K562 (cell line): ENCODE results near the gene CCDC7. TPM values are rescaled to one million over a fixed set of nuclear protein-coding genes. Genes with fewer than 3 reads are reported as not detected.

Experiments used
- ATAC-seq: fragments of 200-7000 bp; cut with Tn5 transposase; 3 replicates; pipeline ENCODE4 v1.9.1; 2020; ENCODE audit warnings: moderate library complexity
- BruUV-seq: library from RNA; stranded (reverse); fragments of 400-500 nt; replicated peaks from 2 replicates; lab custom pipeline; 2021; lab: Mats Ljungman, UMichigan
- CTCF ChIA-PET: fragments of 300-600 bp; formaldehyde crosslinking; extraction: SDS; loops from one replicate; lab custom pipeline; 2021; ENCODE audit warnings: low intra/inter-chr PET ratio; lab: Yijun Ruan, JAX
- POLR2A ChIA-PET: fragments of 300-600, 350-650 bp; sonication (Branson Sonifier 250); formaldehyde crosslinking; extraction: SDS; loops from one replicate; lab custom pipeline; 2021; ENCODE audit warnings: antibody characterized with exemption, inconsistent platforms; lab: Yijun Ruan, JAX
- DNase-seq, 4 experiments: peaks; one replicate each; pipeline versions ENCODE4 v3.0.0 to v3.0.0-alpha.2; 2011 to 2018; ENCODE audit warnings: low spot score in 3 of 4, mixed read lengths in 3 of 4; ENCODE audit errors: extremely low read depth in 1 of 4
- FAIRE-seq: peaks from 2 replicates; lab custom pipeline; 2011; peaks lifted over from hg19 to GRCh38; lab: Jason Lieb, UNC
- H2AFZ ChIP-seq: 2 replicates; pipeline ENCODE4 v1.6.0; 2011; ENCODE audit warnings: low read depth, low read length, control low read depth, inconsistent platforms
- H3K27ac ChIP-seq: fragments of 200-600 bp; 3 replicates; pipeline ENCODE4 v1.8.0; 2011; ENCODE audit warnings: low read depth, mild to moderate bottlenecking, control low read depth, inconsistent platforms, low read length, moderate library complexity, mixed read lengths; ENCODE audit errors: extremely low read depth
- H3K27me3 ChIP-seq, 2 experiments: fragments of 300-600 bp in 1 of 2; 2 replicates in 1 of 2; 3 replicates in 1 of 2; pipeline versions ENCODE4 v1.6.0 to v1.8.0; 2011; ENCODE audit warnings: inconsistent platforms in 2 of 2, low read length in 2 of 2, mild to moderate bottlenecking in 1 of 2, mixed read lengths in 1 of 2, moderate library complexity in 1 of 2; ENCODE audit not compliant: control insufficient read depth in 2 of 2, insufficient read depth in 2 of 2
- H3K36me3 ChIP-seq: fragments of 300-600 bp; 3 replicates; pipeline ENCODE4 v1.8.0; 2011; ENCODE audit warnings: mild to moderate bottlenecking, low read length, inconsistent platforms; ENCODE audit not compliant: control insufficient read depth, insufficient read depth
- H3K4me1 ChIP-seq, 2 experiments: fragments of 200-600 bp in 1 of 2; replicated peaks in 1 of 2; 2 replicates in 1 of 2; 3 replicates in 1 of 2; pipeline versions ENCODE4 v1.5.1 to v1.8.0; 2011; ENCODE audit warnings: inconsistent platforms in 2 of 2, low read length in 2 of 2, mild to moderate bottlenecking in 1 of 2, mixed read lengths in 1 of 2, moderate library complexity in 1 of 2; ENCODE audit not compliant: control insufficient read depth in 2 of 2, insufficient read depth in 2 of 2
- H3K4me2 ChIP-seq: 2 replicates; pipeline ENCODE4 v1.6.1; 2011; ENCODE audit warnings: low read length, control low read depth, inconsistent platforms, mixed read lengths; ENCODE audit not compliant: insufficient read depth
- H3K4me3 ChIP-seq: fragments of 200-600 bp; sonication (generic), shearing (Covaris generic); 2 replicates; pipeline ENCODE4 v1.5.1; 2016; ENCODE audit warnings: control low read depth, inconsistent platforms
- H3K79me2 ChIP-seq: fragments of 200-600 bp; 3 replicates; pipeline ENCODE4 v1.8.0; 2011; ENCODE audit warnings: low read length, inconsistent platforms; ENCODE audit not compliant: control insufficient read depth, insufficient read depth
- H3K9ac ChIP-seq, 2 experiments: 2 replicates each; pipeline versions ENCODE4 v1.6.0 to v1.6.1; 2011; ENCODE audit warnings: low read depth in 2 of 2, low read length in 2 of 2, control low read depth in 1 of 2, inconsistent platforms in 1 of 2, mild to moderate bottlenecking in 1 of 2, mixed read lengths in 1 of 2; ENCODE audit not compliant: insufficient read depth in 1 of 2
- H3K9me1 ChIP-seq: one replicate; pipeline ENCODE4 v1.6.0; 2011; ENCODE audit warnings: inconsistent platforms, mild to moderate bottlenecking, low read length, moderate library complexity; ENCODE audit not compliant: control insufficient read depth, insufficient read depth
- H3K9me3 ChIP-seq: replicated peaks from 2 replicates; pipeline ENCODE4 v1.5.1; 2011; ENCODE audit warnings: low read depth, low read length, inconsistent platforms; ENCODE audit not compliant: control insufficient read depth, insufficient read depth
- H4K20me1 ChIP-seq: replicated peaks from 2 replicates; pipeline ENCODE4 v1.6.1; 2011; ENCODE audit warnings: low read length, inconsistent platforms, mixed read lengths; ENCODE audit not compliant: control insufficient read depth, insufficient read depth
- BRD4 ChIP-seq: fragments of 200-600 bp; sonication (generic); IDR thresholded peaks from 2 replicates; pipeline ENCODE4 v1.6.1; 2017; ENCODE audit warnings: inconsistent platforms
- GTF2F1 ChIP-seq: IDR thresholded peaks from 2 replicates; pipeline ENCODE4 v1.6.1; 2011; ENCODE audit warnings: low read depth, low read length, improper control_type of control experiment
- HDAC6 ChIP-seq: IDR thresholded peaks from 2 replicates; pipeline ENCODE4 v1.6.1; 2012; ENCODE audit warnings: low read depth, mild to moderate bottlenecking, control low read depth, inconsistent platforms, low read length, moderate library complexity
- NFE2 ChIP-seq: IDR thresholded peaks from 2 replicates; pipeline ENCODE4 v1.6.1; 2014; ENCODE audit warnings: antibody characterized with exemption, low read depth
- TAF7 ChIP-seq: fragments of 450-650 bp; IDR thresholded peaks from 2 replicates; pipeline ENCODE4 v1.6.1; 2016; ENCODE audit warnings: missing genetic modification characterization, missing compliant biosample characterization
- TCFL5 ChIP-seq: fragments of 250-450 bp; sonication (Bioruptor Pico); conservative IDR thresholded peaks from 2 replicates; pipeline ENCODE4 v1.6.1; 2021; ENCODE audit warnings: mild to moderate bottlenecking, moderate library complexity, matching md5 sums
- ZNF561 ChIP-seq: fragments of 450-650 bp; formaldehyde crosslinking; conservative IDR thresholded peaks from 2 replicates; pipeline ENCODE4 v1.4.0; 2020; ENCODE audit warnings: mild to moderate bottlenecking, moderate library complexity
- ZNF76 ChIP-seq: fragments of 250-450 bp; sonication (Bioruptor Pico); IDR thresholded peaks from 2 replicates; pipeline ENCODE4 v1.4.0; 2020; ENCODE audit warnings: mild to moderate bottlenecking, moderate library complexity, borderline replicate concordance
- WGBS: fragments of 100-300 bp; shearing (Covaris generic); methylation state at CpG from one replicate; pipeline ENCODE4 v1.1.6; 2016; ENCODE audit warnings: low coverage, mixed read lengths; ENCODE audit not compliant: insufficient coverage; ENCODE audit errors: missing lambda C conversion rate; 5-methylcytosine and 5-hydroxymethylcytosine counted together
- in situ Hi-C: fragments of 300-500 bp; cut with MboI; formaldehyde crosslinking; loops from 4 replicates; pipeline ENCODE4 v1.15.0; 2018; ENCODE audit warnings: inconsistent platforms, mixed read lengths
- intact Hi-C: fragments of 100-400 bp; cut with micrococcal nuclease; formaldehyde crosslinking; loops from 2 replicates; pipeline ENCODE4 v1.14.2; 2022
- polyA plus RNA-seq, 8 experiments: library from polyadenylated mRNA; depleted of rRNA in 4 of 8; stranded (reverse) in 5 of 8; unstranded in 3 of 8; fragments of >200 nt; fragmentation: Nextera tagmentation in 2 of 8; fragmentation: Illumina TruSeq in 1 of 8; extraction: Ambion mirVana in 2 of 8; extraction: Trizol in 1 of 8; gene quantifications; 2 replicates each; pipeline versions ENCODE4 v1.2.1 to v1.2.3, GENCODE V29; 2011 to 2014; ENCODE audit warnings: inconsistent platforms in 1 of 8, missing spikeins in 1 of 8
- total RNA-seq, 7 experiments: library from RNA; depleted of rRNA in 6 of 7; stranded (reverse); fragments of >200 nt in 6 of 7; fragmentation: Illumina TruSeq in 2 of 7; extraction: Trizol in 2 of 7; gene quantifications; 2 replicates each; pipeline versions ENCODE4 v1.2.1 to v1.2.3, GENCODE V29; 2011 to 2021; ENCODE audit warnings: low replicate concordance in 1 of 7
- TF ChIP-seq, protein P1 (sequence below): sonication (generic); formaldehyde crosslinking; IDR thresholded peaks from 2 replicates; pipeline ENCODE4 v1.8.0; 2022; ENCODE audit warnings: missing genetic modification reagents, mild to moderate bottlenecking, borderline replicate concordance
- TF ChIP-seq, protein P2 (sequence below): IDR thresholded peaks from 2 replicates; pipeline ENCODE4 v1.6.1; 2016; ENCODE audit warnings: missing genetic modification characterization, missing compliant biosample characterization
- TF ChIP-seq, protein P3 (sequence below): fragments of 450-650 bp; formaldehyde crosslinking; IDR thresholded peaks from 2 replicates; pipeline ENCODE4 v1.4.0; 2022; ENCODE audit warnings: missing genetic modification characterization
- TF ChIP-seq, protein P4 (sequence below): IDR thresholded peaks from 2 replicates; pipeline ENCODE4 v1.6.1; 2011; ENCODE audit warnings: borderline replicate concordance, low read depth, mild to moderate bottlenecking, moderate library complexity, low read length; ENCODE audit not compliant: insufficient read depth, poor library complexity, severe bottlenecking

Gene CCDC7
- total and polyA plus RNA-seq, 9 of the 15 experiments (the other 6 are each of a cell fraction or from before 2014, with no cell fraction given): 1.5 to 6.6 (median 2.7) TPM

DNA sequence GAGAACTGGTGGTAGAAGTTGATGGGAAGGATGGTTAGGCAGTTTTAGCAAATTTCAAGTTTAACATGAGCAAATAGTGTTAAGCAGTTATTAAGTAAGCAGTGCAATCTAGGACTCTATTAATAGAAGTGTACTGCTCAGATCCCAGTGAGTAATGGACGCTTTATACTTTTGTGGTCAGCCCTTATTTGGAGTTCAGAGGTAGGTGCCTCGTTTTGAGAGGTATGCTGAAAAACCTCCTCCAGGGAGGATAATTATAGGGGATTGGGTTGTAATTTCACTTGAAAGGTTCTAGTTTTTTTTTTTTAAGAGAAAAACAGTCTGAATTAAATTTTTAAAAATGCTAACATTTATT, 33.5 kb upstream of the CCDC7 start (continued):
- TF ChIP-seq, protein P1, sequence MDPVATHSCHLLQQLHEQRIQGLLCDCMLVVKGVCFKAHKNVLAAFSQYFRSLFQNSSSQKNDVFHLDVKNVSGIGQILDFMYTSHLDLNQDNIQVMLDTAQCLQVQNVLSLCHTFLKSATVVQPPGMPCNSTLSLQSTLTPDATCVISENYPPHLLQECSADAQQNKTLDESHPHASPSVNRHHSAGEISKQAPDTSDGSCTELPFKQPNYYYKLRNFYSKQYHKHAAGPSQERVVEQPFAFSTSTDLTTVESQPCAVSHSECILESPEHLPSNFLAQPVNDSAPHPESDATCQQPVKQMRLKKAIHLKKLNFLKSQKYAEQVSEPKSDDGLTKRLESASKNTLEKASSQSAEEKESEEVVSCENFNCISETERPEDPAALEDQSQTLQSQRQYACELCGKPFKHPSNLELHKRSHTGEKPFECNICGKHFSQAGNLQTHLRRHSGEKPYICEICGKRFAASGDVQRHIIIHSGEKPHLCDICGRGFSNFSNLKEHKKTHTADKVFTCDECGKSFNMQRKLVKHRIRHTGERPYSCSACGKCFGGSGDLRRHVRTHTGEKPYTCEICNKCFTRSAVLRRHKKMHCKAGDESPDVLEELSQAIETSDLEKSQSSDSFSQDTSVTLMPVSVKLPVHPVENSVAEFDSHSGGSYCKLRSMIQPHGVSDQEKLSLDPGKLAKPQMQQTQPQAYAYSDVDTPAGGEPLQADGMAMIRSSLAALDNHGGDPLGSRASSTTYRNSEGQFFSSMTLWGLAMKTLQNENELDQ: no peak
- TF ChIP-seq HDAC6: no peak
- no peak for TF ChIP-seq ZNF76 (CRISPR knock-in tag)
- TF ChIP-seq, protein P2, sequence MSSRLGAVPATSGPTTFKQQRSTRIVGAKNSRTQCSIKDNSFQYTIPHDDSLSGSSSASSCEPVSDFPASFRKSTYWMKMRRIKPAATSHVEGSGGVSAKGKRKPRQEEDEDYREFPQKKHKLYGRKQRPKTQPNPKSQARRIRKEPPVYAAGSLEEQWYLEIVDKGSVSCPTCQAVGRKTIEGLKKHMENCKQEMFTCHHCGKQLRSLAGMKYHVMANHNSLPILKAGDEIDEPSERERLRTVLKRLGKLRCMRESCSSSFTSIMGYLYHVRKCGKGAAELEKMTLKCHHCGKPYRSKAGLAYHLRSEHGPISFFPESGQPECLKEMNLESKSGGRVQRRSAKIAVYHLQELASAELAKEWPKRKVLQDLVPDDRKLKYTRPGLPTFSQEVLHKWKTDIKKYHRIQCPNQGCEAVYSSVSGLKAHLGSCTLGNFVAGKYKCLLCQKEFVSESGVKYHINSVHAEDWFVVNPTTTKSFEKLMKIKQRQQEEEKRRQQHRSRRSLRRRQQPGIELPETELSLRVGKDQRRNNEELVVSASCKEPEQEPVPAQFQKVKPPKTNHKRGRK (tag): no peak
- TF ChIP-seq BRD4: no peak
- no peak for TF ChIP-seq TAF7 (tag)
- TF ChIP-seq GTF2F1: no peak
- TF ChIP-seq NFE2: no peak

DNA sequence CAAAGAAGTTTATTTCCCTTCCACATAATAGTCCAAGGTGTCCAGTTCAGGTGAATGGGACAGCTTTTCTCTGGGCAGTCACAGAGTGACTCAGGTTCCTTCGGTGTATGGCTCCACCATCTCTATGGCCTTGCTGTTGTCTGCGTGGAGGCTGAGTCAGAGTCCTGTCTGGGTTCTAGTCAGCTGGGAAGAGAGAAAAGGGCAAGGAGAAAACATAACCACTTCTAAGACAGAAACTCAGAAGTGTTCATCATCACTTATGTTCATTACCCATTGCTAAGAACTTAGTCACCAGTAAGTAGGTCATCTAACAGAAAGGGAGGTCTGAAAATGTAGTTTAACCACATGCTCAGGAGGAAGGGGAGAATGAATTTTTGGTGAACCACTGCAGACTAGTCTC, 32.4 kb upstream of the CCDC7 start:
- Histone ChIP-seq H2AFZ (peak overlapping the region; percentile 73), H3K4me1 (peaks cover 0 to 4% of the 10 kb centered on the region in 2 experiments; a peak in 4 of 5 replicates), H3K27ac (no peak overlapping the region), H3K4me2 (no peak overlapping the region), H3K9ac (no peak overlapping the region), H3K4me3 (no peak overlapping the region), H4K20me1 (no peaks in the 10 kb centered on the region), H3K27me3 (no peaks in the 10 kb centered on the region), H3K79me2 (no peaks in the 10 kb centered on the region), H3K9me3 (no peaks in the 10 kb centered on the region), H3K36me3 (no peaks in the 10 kb centered on the region), H3K9me1 (no peaks in the 10 kb centered on the region)
- no peak for FAIRE-seq
- intact Hi-C loops (no loop called here), in situ Hi-C loops (no loop called here)
- no peak for DNase-seq
- ChIA-PET POLR2A (interaction anchor here (0.7 kb wide), 1 partner anchor 9 kb away, joined by 3 read pairs; no protein-coding TSS in a partner anchor), CTCF (no interaction called here)
- ATAC-seq: no peak; the same call in 2 of the 3 replicates
- TF ChIP-seq, protein P3, sequence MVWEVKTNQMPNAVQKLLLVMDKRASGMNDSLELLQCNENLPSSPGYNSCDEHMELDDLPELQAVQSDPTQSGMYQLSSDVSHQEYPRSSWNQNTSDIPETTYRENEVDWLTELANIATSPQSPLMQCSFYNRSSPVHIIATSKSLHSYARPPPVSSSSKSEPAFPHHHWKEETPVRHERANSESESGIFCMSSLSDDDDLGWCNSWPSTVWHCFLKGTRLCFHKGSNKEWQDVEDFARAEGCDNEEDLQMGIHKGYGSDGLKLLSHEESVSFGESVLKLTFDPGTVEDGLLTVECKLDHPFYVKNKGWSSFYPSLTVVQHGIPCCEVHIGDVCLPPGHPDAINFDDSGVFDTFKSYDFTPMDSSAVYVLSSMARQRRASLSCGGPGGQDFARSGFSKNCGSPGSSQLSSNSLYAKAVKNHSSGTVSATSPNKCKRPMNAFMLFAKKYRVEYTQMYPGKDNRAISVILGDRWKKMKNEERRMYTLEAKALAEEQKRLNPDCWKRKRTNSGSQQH (CRISPR knock-in tag): no peak
- TF ChIP-seq TCFL5 (CRISPR knock-in tag) (no peak), ZNF561 (no peak)
- TF ChIP-seq, protein P4, sequence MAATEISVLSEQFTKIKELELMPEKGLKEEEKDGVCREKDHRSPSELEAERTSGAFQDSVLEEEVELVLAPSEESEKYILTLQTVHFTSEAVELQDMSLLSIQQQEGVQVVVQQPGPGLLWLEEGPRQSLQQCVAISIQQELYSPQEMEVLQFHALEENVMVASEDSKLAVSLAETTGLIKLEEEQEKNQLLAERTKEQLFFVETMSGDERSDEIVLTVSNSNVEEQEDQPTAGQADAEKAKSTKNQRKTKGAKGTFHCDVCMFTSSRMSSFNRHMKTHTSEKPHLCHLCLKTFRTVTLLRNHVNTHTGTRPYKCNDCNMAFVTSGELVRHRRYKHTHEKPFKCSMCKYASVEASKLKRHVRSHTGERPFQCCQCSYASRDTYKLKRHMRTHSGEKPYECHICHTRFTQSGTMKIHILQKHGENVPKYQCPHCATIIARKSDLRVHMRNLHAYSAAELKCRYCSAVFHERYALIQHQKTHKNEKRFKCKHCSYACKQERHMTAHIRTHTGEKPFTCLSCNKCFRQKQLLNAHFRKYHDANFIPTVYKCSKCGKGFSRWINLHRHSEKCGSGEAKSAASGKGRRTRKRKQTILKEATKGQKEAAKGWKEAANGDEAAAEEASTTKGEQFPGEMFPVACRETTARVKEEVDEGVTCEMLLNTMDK: no peak
- 25% methylated on average over 2 of the region's 2 CpGs for WGBS
- no TSS peak for BruUV-seq
